MM.1S (cell line): ENCODE data around the gene GFRA1.

ENCODE experiments used
- CTCF ChIP-seq: fragments of 300-600 bp; sonication (generic); IDR thresholded peaks from 2 replicates; pipeline ENCODE4 v1.5.1; 2016; ENCODE audit warnings: antibody characterized with exemption, low read length, mixed read lengths
- EZH2 ChIP-seq: fragments of 300-600 bp; sonication (generic); optimal IDR thresholded peaks from 2 replicates; pipeline ENCODE3; 2017; ENCODE audit warnings: low read depth, mild to moderate bottlenecking, antibody characterized with exemption, low read length, mixed read lengths
- EZH2phosphoT487 ChIP-seq: fragments of 300-600 bp; sonication (generic); IDR thresholded peaks from 2 replicates; pipeline ENCODE4 v1.6.1; 2018; ENCODE audit warnings: antibody characterized with exemption, low read length

- TF ChIP-seq EZH2, result no peak
- no peak for TF ChIP-seq CTCF
- no peak for TF ChIP-seq EZH2phosphoT487
Observed at GRCh38 chr10:116132780-116133399, 140.1 kb downstream of the GFRA1 start.
